GM11168 (cell line): ENCODE data around the gene ISM1.

Experiments
- in situ Hi-C: fragments of 300-500 bp; cut with MboI; formaldehyde crosslinking; loops from one replicate; pipeline ENCODE4 v1.12.0; 2022; ENCODE audit warnings: low sequenced_read_pairs; ENCODE audit not compliant: unreplicated experiment

The ISM1 gene

GRCh38 chr20:13220904-13221297, at the start of gene ISM1:
Gene ISM1, plus strand, starts transcription at chr20:13221274. Its CDS starts 503 bp downstream, at chr20:13221777.
- in situ Hi-C loops: no loop called here

DNA sequence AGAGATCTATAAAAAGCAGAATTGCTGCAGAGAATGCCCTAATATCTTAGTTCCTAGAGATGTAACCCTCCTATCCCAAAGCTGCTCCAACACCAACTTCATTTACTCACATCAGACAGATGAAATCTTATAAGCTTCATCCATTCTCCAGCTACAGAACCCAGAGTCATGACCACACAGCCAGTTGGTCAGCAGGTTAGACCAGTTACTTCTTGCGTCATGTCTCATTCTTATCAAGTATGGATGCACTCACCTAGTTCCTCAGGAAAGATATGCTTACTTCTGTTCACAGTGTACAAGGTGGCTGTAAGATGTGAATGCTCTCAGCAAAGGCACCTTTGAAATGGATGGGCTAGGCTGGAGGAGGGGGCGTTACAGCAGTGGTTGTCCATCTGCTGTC, 47.9 kb upstream of the ISM1 start:
- in situ Hi-C loops: no loop called here

GRCh38 chr20:13174402-13174801, 46.7 kb upstream of the ISM1 start:
- in situ Hi-C loops: no loop called here

- in situ Hi-C loops: no loop called here
These were observed 39.8 kb upstream of the ISM1 start for GRCh38 chr20:13180986-13181889.

- in situ Hi-C loops: no loop called here
These were observed 38.1 kb upstream of the ISM1 start for GRCh38 chr20:13183005-13183404.

DNA sequence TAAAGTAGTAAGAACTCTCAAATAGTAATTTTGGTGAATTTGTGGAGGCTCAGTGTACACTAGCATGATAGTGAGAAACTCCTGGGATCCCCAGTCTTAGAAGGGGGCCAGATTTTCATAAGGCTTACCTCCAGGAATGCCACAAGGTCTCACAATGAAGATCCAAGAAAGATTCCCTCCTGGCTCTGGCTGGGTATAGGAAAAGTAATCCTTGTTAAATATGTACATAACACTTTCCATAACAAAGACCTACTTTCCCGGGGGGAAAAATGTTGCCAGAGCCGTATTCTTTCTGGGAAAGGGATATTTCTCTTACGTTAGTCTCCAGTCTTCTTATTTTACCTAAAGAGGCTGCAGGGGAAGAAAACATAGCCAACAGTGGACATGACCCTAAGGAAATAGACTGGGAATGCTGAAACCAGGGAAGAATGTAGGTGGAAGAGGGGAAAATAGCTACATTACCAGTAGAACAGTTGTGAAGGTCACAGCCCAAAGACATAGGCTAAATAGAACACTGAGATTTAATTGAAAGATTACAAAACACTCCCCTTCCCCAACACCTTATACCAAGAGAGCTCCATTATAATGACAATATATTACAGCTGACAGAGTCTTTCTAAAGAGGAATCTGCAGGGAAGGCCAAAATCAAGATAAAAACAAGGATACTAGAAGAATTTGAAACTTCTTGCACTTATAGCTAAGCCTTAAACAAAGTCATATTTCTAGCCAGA, 34.9 kb upstream of the ISM1 start:
- in situ Hi-C loops: no loop called here

GRCh38 chr20:13187899-13188298, 33.2 kb upstream of the ISM1 start:
- in situ Hi-C loops: no loop called here

- in situ Hi-C loops: no loop called here
These were observed 21.8 kb upstream of the ISM1 start for GRCh38 chr20:13199279-13199678.

- in situ Hi-C loops: no loop called here
These were observed 20.1 kb upstream of the ISM1 start for GRCh38 chr20:13200767-13201500.

DNA sequence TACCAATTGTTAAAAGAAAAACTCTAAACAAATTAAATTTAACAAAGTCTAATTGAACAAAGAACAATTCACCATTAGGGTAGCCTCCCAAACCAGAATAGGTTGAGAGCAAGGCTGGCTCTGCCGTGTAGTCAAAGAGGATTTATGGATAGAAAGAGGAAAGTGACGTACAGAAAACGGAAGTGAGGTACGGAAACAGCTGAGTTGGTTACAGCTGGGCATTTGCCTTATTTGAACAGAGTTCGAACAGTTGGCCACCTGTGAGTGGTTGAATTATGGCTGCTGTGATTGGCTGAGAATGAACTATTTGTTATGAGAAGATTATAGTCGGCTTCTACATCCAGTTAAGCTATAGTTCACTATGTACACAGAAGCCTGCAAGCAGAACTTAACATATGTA, 18.5 kb upstream of the ISM1 start:
- in situ Hi-C loops: no loop called here

GRCh38 chr20:13205425-13205824, 15.6 kb upstream of the ISM1 start:
- in situ Hi-C loops: no loop called here

- in situ Hi-C loops: no loop called here
These were observed 15.1 kb upstream of the ISM1 start for GRCh38 chr20:13205848-13206434.

DNA sequence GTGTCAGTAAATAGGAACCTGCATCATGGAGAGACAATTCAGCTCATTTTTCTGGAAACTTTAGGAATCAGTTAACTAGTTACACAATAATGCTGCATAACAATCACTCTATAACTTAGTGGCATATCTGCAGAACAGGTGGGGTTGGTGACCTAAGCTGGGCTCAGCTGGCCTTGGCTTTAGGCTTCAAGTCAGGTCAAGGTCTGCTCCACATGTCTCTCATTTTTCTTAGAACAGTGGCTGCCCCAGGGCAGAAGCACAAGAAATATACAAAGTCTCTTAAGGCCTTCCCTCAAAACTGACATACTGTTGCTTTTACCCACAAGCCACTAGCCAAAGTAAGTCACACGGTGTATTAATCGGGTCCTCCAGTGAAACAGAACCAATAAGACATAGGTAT, 14.1 kb upstream of the ISM1 start:
- in situ Hi-C loops: no loop called here

DNA sequence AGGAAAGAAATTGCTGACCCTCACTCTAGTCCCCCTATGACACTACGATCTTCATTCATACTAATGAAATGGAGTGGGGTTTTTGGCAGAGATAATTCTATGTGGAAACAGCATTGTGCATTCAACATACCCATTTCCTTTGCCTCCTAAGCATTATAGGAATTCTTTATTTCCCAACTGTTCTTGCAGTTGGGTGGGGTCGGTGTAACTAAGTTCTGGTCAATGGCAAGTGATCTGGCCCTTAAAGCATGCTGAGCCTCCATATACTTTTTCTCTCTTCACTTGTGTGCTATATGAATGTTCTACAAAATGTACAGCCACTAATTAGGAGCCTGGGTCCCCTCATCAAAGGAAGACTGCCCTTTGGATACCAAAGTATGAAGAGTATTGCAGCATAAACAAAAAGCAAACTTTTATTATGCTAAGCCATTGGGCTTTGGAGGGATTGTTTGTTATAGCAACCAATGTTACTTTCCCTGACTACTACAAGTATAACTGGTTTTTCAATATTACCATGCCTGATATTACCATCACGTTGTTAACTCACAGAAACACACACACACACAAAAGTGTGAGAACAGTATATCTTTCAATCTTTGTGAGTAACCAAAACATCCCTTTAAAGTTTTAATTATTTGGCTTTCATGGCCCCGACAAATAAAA, 9.0 kb upstream of the ISM1 start:
- in situ Hi-C loops: no loop called here

DNA sequence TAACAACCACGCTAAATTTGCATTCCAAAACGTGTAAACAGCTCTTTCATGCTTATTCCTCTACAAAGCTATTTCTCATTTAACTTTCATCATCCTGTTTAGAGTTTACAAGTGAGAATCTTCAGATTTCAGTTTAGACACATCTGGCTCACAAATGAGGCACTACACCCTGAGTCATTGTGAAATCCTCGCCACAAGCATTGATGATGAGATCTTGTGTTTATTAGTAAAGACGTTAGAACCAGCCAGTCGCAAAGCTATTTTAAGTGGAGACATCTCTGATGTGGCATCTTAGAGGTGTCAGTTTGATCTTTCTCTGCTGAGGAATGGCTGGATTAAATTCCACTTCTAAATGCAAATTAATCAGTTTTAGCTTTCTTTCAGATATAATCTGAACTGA, 8.3 kb upstream of the ISM1 start:
- in situ Hi-C loops: no loop called here

DNA sequence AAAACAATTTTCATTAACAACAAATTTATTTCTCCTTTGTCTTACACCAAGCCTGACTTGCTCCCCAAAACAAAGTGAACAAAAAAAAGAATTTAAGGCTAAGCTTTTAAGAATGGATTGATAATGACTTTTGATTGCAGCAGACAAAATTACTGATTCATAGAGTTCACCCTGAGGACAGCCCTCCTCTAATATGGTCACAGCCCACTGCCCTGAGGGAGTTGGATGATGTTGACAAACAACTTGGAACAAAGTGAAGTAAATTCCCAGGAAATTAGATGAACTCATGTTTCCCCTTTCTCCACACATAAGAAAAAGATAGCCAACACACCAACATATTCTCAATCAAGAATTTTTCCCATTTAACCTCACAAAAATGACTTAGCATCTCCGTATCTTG, 7.7 kb upstream of the ISM1 start:
- in situ Hi-C loops: no loop called here

DNA sequence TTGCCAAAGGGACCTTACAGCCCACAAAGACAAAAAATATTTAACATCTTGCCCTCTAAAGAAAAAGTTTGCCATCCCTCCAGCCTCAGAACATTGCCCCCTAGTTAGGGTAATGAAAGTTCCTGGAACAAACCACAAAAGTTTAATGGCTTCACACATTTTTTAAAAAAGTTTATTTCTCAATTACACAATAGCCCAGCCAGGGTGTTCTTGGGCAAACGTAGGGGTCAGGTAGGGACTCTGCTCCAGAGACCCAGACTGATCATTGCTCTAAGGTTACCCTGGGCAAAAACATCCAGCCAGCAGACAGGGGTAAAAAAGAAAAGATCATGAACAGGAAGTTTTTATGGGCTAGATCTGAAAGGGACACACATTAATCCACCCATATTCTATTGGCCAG, 4.5 kb upstream of the ISM1 start:
- in situ Hi-C loops: no loop called here

- in situ Hi-C loops: no loop called here
These were observed 1.5 kb upstream of the ISM1 start for GRCh38 chr20:13219327-13220193.
